Activated CD8-positive, alpha-beta memory T cell treated with anti-CD3 and anti-CD28 coated beads for 1 hour (primary cell): Measurements from ENCODE around the gene RMI1.
"Not testable (repeated sequence)": the region's sequence is repeated elsewhere in the genome, so short reads cannot be mapped to it uniquely, and the experiment has no call there.

Experiments used
- DNase-seq, 2 donors: peaks; one replicate each; pipeline ENCODE4 v3.0.0-alpha.2; 2020; ENCODE audit warnings: low read depth in 1 of 2; ENCODE audit errors: extremely low read depth in 1 of 2

Gene RMI1

GRCh38 chr9:84002344-84002743, 21.7 kb downstream of the RMI1 start:
- DNase-seq: no peak

GRCh38 chr9:84003246-84003645, 22.6 kb downstream of the RMI1 start:
- no peak for DNase-seq

GRCh38 chr9:84007662-84008061, 27.1 kb downstream of the RMI1 start:
- no peak for DNase-seq

- DNase-seq: no peak
Measured at GRCh38 chr9:84024041-84024575, 43.5 kb downstream of the RMI1 start.

- DNase-seq: no peak
Measured at GRCh38 chr9:84027201-84027600, 46.6 kb downstream of the RMI1 start.

GRCh38 chr9:84031534-84031933, 50.9 kb downstream of the RMI1 start:
- DNase-seq: no peak

GRCh38 chr9:84041857-84042256, 61.3 kb downstream of the RMI1 start:
- DNase-seq: not testable (repeated sequence)

GRCh38 chr9:84045481-84046097, 65.0 kb downstream of the RMI1 start:
- no peak for DNase-seq
